ENCODE results near the gene RCAN2.

DNA sequence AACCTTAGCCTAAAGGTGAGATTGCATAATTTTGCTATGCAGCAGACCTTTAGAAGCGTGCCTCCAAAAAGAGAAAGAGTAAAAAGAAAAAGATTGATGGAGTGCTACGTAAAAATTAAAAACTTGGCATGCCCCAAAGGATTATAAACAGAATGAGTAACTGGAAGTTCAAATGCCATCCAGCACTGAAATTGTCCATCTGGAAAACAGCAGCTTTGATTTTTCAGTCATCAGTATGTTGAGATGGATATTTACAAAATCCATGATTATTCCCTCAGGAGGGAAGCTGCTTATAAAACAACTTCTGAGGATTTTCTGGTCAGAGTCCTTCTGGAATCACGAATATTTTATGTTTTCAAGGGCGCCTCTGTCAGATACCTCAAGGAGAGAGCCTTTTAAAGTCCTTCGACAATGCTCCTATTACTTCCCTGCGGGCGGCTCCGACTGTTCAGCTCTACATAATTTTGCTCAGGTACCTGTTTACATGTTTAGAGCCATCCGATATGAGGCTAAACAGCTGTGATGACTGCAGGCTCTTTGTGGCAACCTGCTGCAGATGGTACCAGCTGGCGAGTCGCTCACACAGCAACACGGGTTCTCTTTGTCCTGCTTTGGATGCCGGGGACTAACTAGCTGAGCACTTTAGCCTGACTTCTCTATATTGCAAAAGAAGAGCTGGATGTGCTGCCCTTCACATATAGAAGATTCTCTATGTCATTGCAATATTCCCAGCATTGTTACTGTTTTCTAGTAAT lies 83.3 kb downstream of the RCAN2 start:
- no peak for TF ChIP-seq CTCF (conservative IDR thresholded peaks at IDR 0.05)
- TF ChIP-seq EZH2 (IDR thresholded peaks at IDR 0.05; ENCODE audit: low read depth) = no peak

Data from PC-9 (cell line).